Neuronal stem cell (in vitro differentiated cells): Measurements from ENCODE around the gene PLD2.

Source experiments
- DNase-seq: peaks from one replicate; pipeline ENCODE4 v3.0.0-alpha.2; 2013; ENCODE audit warnings: low spot score
- H2AFZ ChIP-seq: one replicate; pipeline ENCODE4 v1.6.1; 2013; ENCODE audit warnings: mild to moderate bottlenecking, low read length, inconsistent platforms
- H2AK5ac ChIP-seq: 2 replicates; pipeline ENCODE4 v1.6.1; 2013; ENCODE audit warnings: low read depth, mild to moderate bottlenecking, inconsistent platforms, low read length, moderate library complexity, mixed read lengths
- H2BK120ac ChIP-seq: 2 replicates; pipeline ENCODE4 v1.6.1; 2013; ENCODE audit warnings: low read depth, mild to moderate bottlenecking, inconsistent platforms, low read length, moderate library complexity, mixed read lengths
- H2BK12ac ChIP-seq: one replicate; pipeline ENCODE4 v1.6.1; 2013; ENCODE audit warnings: low read length, inconsistent platforms
- H2BK15ac ChIP-seq: 2 replicates; pipeline ENCODE4 v1.6.1; 2013; ENCODE audit warnings: mild to moderate bottlenecking, low read length, inconsistent platforms, mixed read lengths
- H2BK5ac ChIP-seq: one replicate; pipeline ENCODE4 v1.6.1; 2013; ENCODE audit warnings: inconsistent platforms, mild to moderate bottlenecking, low read length, moderate library complexity
- H3K14ac ChIP-seq: one replicate; pipeline ENCODE4 v1.6.1; 2013; ENCODE audit warnings: low read length, inconsistent platforms
- H3K18ac ChIP-seq: 2 replicates; pipeline ENCODE4 v1.6.1; 2013; ENCODE audit warnings: low read length, inconsistent platforms
- H3K23ac ChIP-seq: 2 replicates; pipeline ENCODE4 v1.6.1; 2013; ENCODE audit warnings: low read depth, mild to moderate bottlenecking, mixed read lengths, low read length, inconsistent platforms; ENCODE audit not compliant: poor library complexity
- H3K27ac ChIP-seq: replicated peaks from 3 replicates; pipeline ENCODE4 v1.5.1; 2013; ENCODE audit warnings: low read length, inconsistent platforms
- H3K27me3 ChIP-seq, 3 experiments: 2 replicates each; pipeline ENCODE4 v1.6.1; 2013; ENCODE audit warnings: low read length in 3 of 3, mild to moderate bottlenecking in 2 of 3, inconsistent platforms in 1 of 3, low read depth in 1 of 3, mixed read lengths in 1 of 3, moderate library complexity in 1 of 3; ENCODE audit not compliant: control insufficient read depth in 3 of 3, insufficient read depth in 3 of 3
- H3K36me3 ChIP-seq, 2 donors: replicated peaks in 1 of 2; 2 replicates each; pipeline ENCODE4 v1.6.1; 2013; ENCODE audit warnings: low read length in 2 of 2; ENCODE audit not compliant: control insufficient read depth in 2 of 2, insufficient read depth in 2 of 2
- H3K4ac ChIP-seq: 2 replicates; pipeline ENCODE4 v1.6.1; 2013; ENCODE audit warnings: inconsistent platforms, mild to moderate bottlenecking, low read length, moderate library complexity
- H3K4me1 ChIP-seq, 2 donors: 1 replicate in 1 of 2; 2 replicates in 1 of 2; pipeline ENCODE4 v1.6.1; 2013; ENCODE audit warnings: low read length in 2 of 2, low read depth in 1 of 2; ENCODE audit not compliant: control insufficient read depth in 2 of 2, insufficient read depth in 1 of 2
- H3K4me2 ChIP-seq: one replicate; pipeline ENCODE4 v1.6.1; 2013; ENCODE audit warnings: mild to moderate bottlenecking, low read length, inconsistent platforms; ENCODE audit not compliant: insufficient read depth, poor library complexity, severe bottlenecking
- H3K4me3 ChIP-seq, 2 donors: 2 replicates each; pipeline ENCODE4 v1.5.1; 2013; ENCODE audit warnings: low read length in 2 of 2, mild to moderate bottlenecking in 2 of 2, inconsistent platforms in 1 of 2, moderate library complexity in 1 of 2
- H3K79me1 ChIP-seq: one replicate; pipeline ENCODE4 v1.6.1; 2013; ENCODE audit warnings: low read depth, mild to moderate bottlenecking, inconsistent platforms, low read length, moderate library complexity
- H3K9ac ChIP-seq: one replicate; pipeline ENCODE4 v1.6.1; 2013; ENCODE audit warnings: mild to moderate bottlenecking, low read depth, low read length, inconsistent platforms; ENCODE audit not compliant: poor library complexity
- H3K9me3 ChIP-seq, 2 donors: replicated peaks in 1 of 2; 2 replicates each; pipeline versions ENCODE3 to v1.6.1; 2013; ENCODE audit warnings: low read length in 2 of 2, mild to moderate bottlenecking in 2 of 2, inconsistent platforms in 1 of 2, low read depth in 1 of 2, mixed read lengths in 1 of 2, moderate library complexity in 1 of 2; ENCODE audit not compliant: control insufficient read depth in 2 of 2, insufficient read depth in 1 of 2
- H4K8ac ChIP-seq: one replicate; pipeline ENCODE4 v1.6.1; 2013; ENCODE audit warnings: low read depth, mild to moderate bottlenecking, inconsistent platforms, low read length, moderate library complexity
- H4K91ac ChIP-seq: one replicate; pipeline ENCODE4 v1.6.1; 2013; ENCODE audit warnings: low read length, low read depth, mild to moderate bottlenecking, inconsistent platforms; ENCODE audit not compliant: poor library complexity
- WGBS, 2 donors: extraction: QIAGEN DNeasy Blood & Tissue Kit; methylation state at CpG; one replicate each; pipeline ENCODE4 v1.1.7; 2013; ENCODE audit warnings: missing lambda C conversion rate in 2 of 2, mixed read lengths in 1 of 2; ENCODE audit not compliant: insufficient read length in 2 of 2, insufficient replicate concordance in 1 of 2; ENCODE audit errors: extremely low coverage in 2 of 2; 5-methylcytosine and 5-hydroxymethylcytosine counted together

Gene PLD2

GRCh38 chr17:4851084-4851483 is 44.1 kb downstream of the PLD2 start:
- no CpG with 5 or more reads among the region's 3 CpGs for WGBS, 2 donors
- H3K9me3 ChIP-seq: no peaks in the 10 kb centered on the region

GRCh38 chr17:4852567-4853207 is 45.7 kb downstream of the PLD2 start:
- H3K23ac ChIP-seq: no peak overlapping the region
- H2AK5ac ChIP-seq: no peak overlapping the region
- no peak overlapping the region for H2BK12ac ChIP-seq
- no peak overlapping the region for H3K27ac ChIP-seq
- H2BK120ac ChIP-seq: no peak overlapping the region
- no peak overlapping the region for H4K91ac ChIP-seq
- no peaks in the 10 kb centered on the region for H3K9me3 ChIP-seq
- peaks cover 14 to 18% of the 10 kb centered on the region in 2 donors for H3K4me1 ChIP-seq
- peaks cover 2% of the 10 kb centered on the region for H3K79me1 ChIP-seq
- no peak overlapping the region for H3K4me3 ChIP-seq
- H2BK5ac ChIP-seq: no peak overlapping the region
- no peak overlapping the region for H2BK15ac ChIP-seq
- H3K4ac ChIP-seq: no peak overlapping the region
- H3K27me3 ChIP-seq: no peaks in the 10 kb centered on the region
- no peak overlapping the region for H3K14ac ChIP-seq
- no peak overlapping the region for H4K8ac ChIP-seq
- no peak overlapping the region for H3K4me2 ChIP-seq
- H2AFZ ChIP-seq: no peak overlapping the region
- H3K9ac ChIP-seq: no peak overlapping the region
- no peak overlapping the region for H3K18ac ChIP-seq
- peaks cover 0 to 6% of the 10 kb centered on the region in 2 donors for H3K36me3 ChIP-seq
- DNase-seq: no peak

More at GRCh38 chr17:4851084-4851483, 44.1 kb downstream of the PLD2 start:
- Histone ChIP-seq H3K18ac (no peak overlapping the region), H2AK5ac (no peak overlapping the region), H3K4me2 (no peak overlapping the region), H3K4me3 (no peak overlapping the region), H3K79me1 (no peaks in the 10 kb centered on the region), H3K4ac (no peak overlapping the region), H2BK15ac (no peak overlapping the region), H2AFZ (no peak overlapping the region), H2BK12ac (no peak overlapping the region), H2BK120ac (no peak overlapping the region), H3K36me3 (peaks cover 0 to 9% of the 10 kb centered on the region in 2 donors), H3K27me3 (no peaks in the 10 kb centered on the region), H3K9ac (no peak overlapping the region), H2BK5ac (no peak overlapping the region), H3K27ac (no peak overlapping the region), H4K91ac (no peak overlapping the region), H3K23ac (no peak overlapping the region), H3K14ac (no peak overlapping the region), H3K4me1 (peaks cover 10% of the 10 kb centered on the region in 2 donors), H4K8ac (no peak overlapping the region)
- no peak for DNase-seq

- Histone ChIP-seq H3K4me2 (no peak overlapping the region), H3K4me1 (peaks cover 19 to 23% of the 10 kb centered on the region in 2 donors), H3K9ac (no peak overlapping the region), H2AK5ac (no peak overlapping the region), H3K36me3 (peaks cover 0 to 6% of the 10 kb centered on the region in 2 donors), H3K18ac (no peak overlapping the region), H3K27ac (no peak overlapping the region), H3K4ac (no peak overlapping the region), H4K91ac (no peak overlapping the region), H3K79me1 (peaks cover 2% of the 10 kb centered on the region), H3K9me3 (no peaks in the 10 kb centered on the region), H2BK12ac (no peak overlapping the region), H3K14ac (no peak overlapping the region), H2BK120ac (no peak overlapping the region), H3K4me3 (no peak overlapping the region), H2BK15ac (no peak overlapping the region), H4K8ac (no peak overlapping the region), H3K23ac (no peak overlapping the region), H2AFZ (no peak overlapping the region), H3K27me3 (no peaks in the 10 kb centered on the region), H2BK5ac (no peak overlapping the region)
- no peak for DNase-seq
- no CpG with 5 or more reads among the region's 2 CpGs for WGBS, 2 donors
Observed at GRCh38 chr17:4853208-4853671, 46.3 kb downstream of the PLD2 start.

- peak overlapping the region; percentile 61 for H2BK5ac ChIP-seq
- no CpG with 5 or more reads among the region's 5 CpGs for WGBS, 2 donors
- no peak overlapping the region for H3K9ac ChIP-seq
- no peak overlapping the region for H4K91ac ChIP-seq
- no peak overlapping the region for H3K4me3 ChIP-seq
- no peak overlapping the region for H2BK12ac ChIP-seq
- H3K23ac ChIP-seq: no peak overlapping the region
- no peak overlapping the region for H3K14ac ChIP-seq
- no peaks in the 10 kb centered on the region for H3K27me3 ChIP-seq
- no peak overlapping the region for H4K8ac ChIP-seq
- H2BK120ac ChIP-seq: no peak overlapping the region
- peaks cover 2% of the 10 kb centered on the region for H3K79me1 ChIP-seq
- no peak overlapping the region for H3K27ac ChIP-seq
- no peak overlapping the region for H2AK5ac ChIP-seq
- H3K4ac ChIP-seq: no peak overlapping the region
- H3K9me3 ChIP-seq: no peaks in the 10 kb centered on the region
- peaks cover 23 to 30% of the 10 kb centered on the region in 2 donors for H3K4me1 ChIP-seq
- H2AFZ ChIP-seq: no peak overlapping the region
- H3K36me3 ChIP-seq: peaks cover 0 to 6% of the 10 kb centered on the region in 2 donors
- no peak for DNase-seq
- H3K18ac ChIP-seq: no peak overlapping the region
- H3K4me2 ChIP-seq: no peak overlapping the region
- H2BK15ac ChIP-seq: no peak overlapping the region
Observed at GRCh38 chr17:4854111-4854681, 47.2 kb downstream of the PLD2 start.
